Measurements from ENCODE around the gene CPSF6. TPM values are rescaled to one million over a fixed set of nuclear protein-coding genes. Genes with fewer than 3 reads are reported as not detected.

Gene CPSF6
- total RNA-seq, 1 experiment from 2014 or later, result 88.4 TPM

DNA sequence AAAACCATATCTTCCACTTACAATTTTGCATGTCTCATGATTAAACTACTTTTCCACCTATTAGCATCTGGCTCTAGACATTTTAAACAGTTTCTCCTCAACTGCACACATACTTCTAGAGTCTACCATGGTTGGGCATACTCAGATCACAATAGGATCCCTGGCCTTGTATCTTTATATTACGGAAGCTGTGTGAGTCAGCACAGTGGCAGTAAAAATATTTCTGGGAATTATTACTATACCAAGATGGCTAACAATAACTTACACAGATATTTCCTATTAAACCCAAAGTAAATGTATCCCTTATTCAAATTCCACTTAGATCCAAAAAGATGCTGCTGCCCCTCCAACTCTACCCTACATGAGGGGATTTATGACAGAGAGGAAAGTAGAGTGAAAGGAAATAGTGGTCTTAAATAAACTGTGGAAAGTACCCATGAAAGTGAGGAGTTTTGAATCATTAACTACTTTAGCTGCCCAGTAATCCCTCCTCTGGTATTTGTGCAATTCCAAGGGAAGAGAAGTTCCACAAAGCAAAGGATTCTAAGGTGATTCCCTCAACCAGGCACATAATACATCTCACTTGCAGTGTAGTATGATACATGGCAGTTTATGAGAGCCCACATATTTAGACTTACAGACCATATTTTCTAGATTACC lies 14.0 kb upstream of the CPSF6 start:
- intact Hi-C loops (cut with micrococcal nuclease), result no loop called here
- no peaks in the 10 kb centered on the region for H3K4me1 ChIP-seq (ENCODE audit: control insufficient read depth in 1 of 2, insufficient read depth in 2 of 2, low read length in 2 of 2)
- no peaks in the 10 kb centered on the region for H3K79me2 ChIP-seq (ENCODE audit: insufficient read depth, low read length)
- no peaks in the 10 kb centered on the region for H3K9me2 ChIP-seq (ENCODE audit: insufficient read depth)
- H3K36me3 ChIP-seq (ENCODE audit: control insufficient read depth in 1 of 2, insufficient read depth in 2 of 2, low read length in 2 of 2), result no peaks in the 10 kb centered on the region
- no peak overlapping the region for H3K4me3 ChIP-seq (replicated peaks in 1 of 2; ENCODE audit: low read depth in 1 of 2, low read length in 2 of 2)
- DNase-seq (ENCODE audit: low read depth, low spot score) (no peak), ATAC-seq (no peak)
- CTCF ChIA-PET, result no interaction called here
- RAD21 ChIA-PET (ENCODE audit: low non-redundant PET in 1 of 2, low total read pairs in 2 of 2, uncharacterized antibody in 2 of 2, unreplicated experiment in 2 of 2), result no interaction called here
- no peaks in the 10 kb centered on the region for H3K27me3 ChIP-seq (ENCODE audit: insufficient read depth, low read length)
- BruUV-seq (replicated peaks), result no TSS peak
- H3K9me3 ChIP-seq (ENCODE audit: control insufficient read depth in 1 of 2, insufficient read depth in 1 of 2, low read depth in 1 of 2, low read length in 2 of 2), result no peaks in the 10 kb centered on the region
- H2AFZ ChIP-seq (ENCODE audit: low read depth, low read length, poor library complexity, severe bottlenecking), result no peak overlapping the region
- no peak for TF ChIP-seq EGR1 (IDR thresholded peaks at IDR 0.05; ENCODE audit: low read depth)
- TF ChIP-seq SRF (IDR thresholded peaks at IDR 0.05; ENCODE audit: low read depth), result no peak
- TF ChIP-seq CBX3 (IDR thresholded peaks at IDR 0.05; ENCODE audit: low read depth), result no peak
- TF ChIP-seq EZH2 (IDR thresholded peaks at IDR 0.05), result no peak
- no peak for TF ChIP-seq FOSL1 (IDR thresholded peaks at IDR 0.05; ENCODE audit: low read depth)
- no peak for TF ChIP-seq SIN3A (IDR thresholded peaks at IDR 0.05; ENCODE audit: low read depth)
- TF ChIP-seq, protein P1, sequence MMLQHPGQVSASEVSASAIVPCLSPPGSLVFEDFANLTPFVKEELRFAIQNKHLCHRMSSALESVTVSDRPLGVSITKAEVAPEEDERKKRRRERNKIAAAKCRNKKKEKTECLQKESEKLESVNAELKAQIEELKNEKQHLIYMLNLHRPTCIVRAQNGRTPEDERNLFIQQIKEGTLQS (IDR thresholded peaks at IDR 0.05), result no peak
- TF ChIP-seq EZH2phosphoT487 (IDR thresholded peaks at IDR 0.05; ENCODE audit: borderline replicate concordance), result no peak
- TF ChIP-seq ZNF274 (IDR thresholded peaks at IDR 0.05; ENCODE audit: low read depth, low read length), result no peak
- no peak for TF ChIP-seq POLR2A (IDR thresholded peaks at IDR 0.05; ENCODE audit: borderline replicate concordance, extremely low read depth, insufficient read depth, insufficient read length)
- TF ChIP-seq SP1 (IDR thresholded peaks at IDR 0.05; ENCODE audit: low read depth), result no peak
- no peak for TF ChIP-seq TCF7L2 (IDR thresholded peaks at IDR 0.05; ENCODE audit: borderline replicate concordance, extremely low read depth, insufficient read depth, insufficient read length)
- TF ChIP-seq, protein P2, sequence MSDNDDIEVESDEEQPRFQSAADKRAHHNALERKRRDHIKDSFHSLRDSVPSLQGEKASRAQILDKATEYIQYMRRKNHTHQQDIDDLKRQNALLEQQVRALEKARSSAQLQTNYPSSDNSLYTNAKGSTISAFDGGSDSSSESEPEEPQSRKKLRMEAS (IDR thresholded peaks at IDR 0.05), result no peak
- TF ChIP-seq, protein P3, sequence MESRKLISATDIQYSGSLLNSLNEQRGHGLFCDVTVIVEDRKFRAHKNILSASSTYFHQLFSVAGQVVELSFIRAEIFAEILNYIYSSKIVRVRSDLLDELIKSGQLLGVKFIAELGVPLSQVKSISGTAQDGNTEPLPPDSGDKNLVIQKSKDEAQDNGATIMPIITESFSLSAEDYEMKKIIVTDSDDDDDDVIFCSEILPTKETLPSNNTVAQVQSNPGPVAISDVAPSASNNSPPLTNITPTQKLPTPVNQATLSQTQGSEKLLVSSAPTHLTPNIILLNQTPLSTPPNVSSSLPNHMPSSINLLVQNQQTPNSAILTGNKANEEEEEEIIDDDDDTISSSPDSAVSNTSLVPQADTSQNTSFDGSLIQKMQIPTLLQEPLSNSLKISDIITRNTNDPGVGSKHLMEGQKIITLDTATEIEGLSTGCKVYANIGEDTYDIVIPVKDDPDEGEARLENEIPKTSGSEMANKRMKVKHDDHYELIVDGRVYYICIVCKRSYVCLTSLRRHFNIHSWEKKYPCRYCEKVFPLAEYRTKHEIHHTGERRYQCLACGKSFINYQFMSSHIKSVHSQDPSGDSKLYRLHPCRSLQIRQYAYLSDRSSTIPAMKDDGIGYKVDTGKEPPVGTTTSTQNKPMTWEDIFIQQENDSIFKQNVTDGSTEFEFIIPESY (IDR thresholded peaks at IDR 0.05; ENCODE audit: extremely low read depth, insufficient replicate concordance, low read length), result no peak
- TF ChIP-seq, protein P4, sequence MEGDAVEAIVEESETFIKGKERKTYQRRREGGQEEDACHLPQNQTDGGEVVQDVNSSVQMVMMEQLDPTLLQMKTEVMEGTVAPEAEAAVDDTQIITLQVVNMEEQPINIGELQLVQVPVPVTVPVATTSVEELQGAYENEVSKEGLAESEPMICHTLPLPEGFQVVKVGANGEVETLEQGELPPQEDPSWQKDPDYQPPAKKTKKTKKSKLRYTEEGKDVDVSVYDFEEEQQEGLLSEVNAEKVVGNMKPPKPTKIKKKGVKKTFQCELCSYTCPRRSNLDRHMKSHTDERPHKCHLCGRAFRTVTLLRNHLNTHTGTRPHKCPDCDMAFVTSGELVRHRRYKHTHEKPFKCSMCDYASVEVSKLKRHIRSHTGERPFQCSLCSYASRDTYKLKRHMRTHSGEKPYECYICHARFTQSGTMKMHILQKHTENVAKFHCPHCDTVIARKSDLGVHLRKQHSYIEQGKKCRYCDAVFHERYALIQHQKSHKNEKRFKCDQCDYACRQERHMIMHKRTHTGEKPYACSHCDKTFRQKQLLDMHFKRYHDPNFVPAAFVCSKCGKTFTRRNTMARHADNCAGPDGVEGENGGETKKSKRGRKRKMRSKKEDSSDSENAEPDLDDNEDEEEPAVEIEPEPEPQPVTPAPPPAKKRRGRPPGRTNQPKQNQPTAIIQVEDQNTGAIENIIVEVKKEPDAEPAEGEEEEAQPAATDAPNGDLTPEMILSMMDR (IDR thresholded peaks at IDR 0.05 in 2 of 3, conservative IDR thresholded peaks at IDR 0.05 in 1 of 3; ENCODE audit: borderline replicate concordance in 1 of 3, insufficient read depth in 1 of 3, low read depth in 2 of 3, low read length in 2 of 3), result no peak
- TF ChIP-seq CEBPB (IDR thresholded peaks at IDR 0.05; ENCODE audit: low read depth), result no peak
- no peak for TF ChIP-seq ZFX (IDR thresholded peaks at IDR 0.05)
- no peak for TF ChIP-seq JUND (IDR thresholded peaks at IDR 0.05)
- TF ChIP-seq YY1 (IDR thresholded peaks at IDR 0.05; ENCODE audit: extremely low read depth, insufficient replicate concordance, low read depth, low read length), result no peak
- no peaks in the 10 kb centered on the region for H4K20me1 ChIP-seq (ENCODE audit: insufficient read depth)
- H3K27ac ChIP-seq (ENCODE audit: low read depth, low read length), result no peak overlapping the region
- no peak overlapping the region for H3K9ac ChIP-seq (ENCODE audit: low read length)
- no peak overlapping the region for H3K4me2 ChIP-seq (ENCODE audit: low read length)
- POLR2A ChIA-PET, result no interaction called here
